ENCODE measurements around the gene C12orf42.

C12orf42 gene

DNA sequence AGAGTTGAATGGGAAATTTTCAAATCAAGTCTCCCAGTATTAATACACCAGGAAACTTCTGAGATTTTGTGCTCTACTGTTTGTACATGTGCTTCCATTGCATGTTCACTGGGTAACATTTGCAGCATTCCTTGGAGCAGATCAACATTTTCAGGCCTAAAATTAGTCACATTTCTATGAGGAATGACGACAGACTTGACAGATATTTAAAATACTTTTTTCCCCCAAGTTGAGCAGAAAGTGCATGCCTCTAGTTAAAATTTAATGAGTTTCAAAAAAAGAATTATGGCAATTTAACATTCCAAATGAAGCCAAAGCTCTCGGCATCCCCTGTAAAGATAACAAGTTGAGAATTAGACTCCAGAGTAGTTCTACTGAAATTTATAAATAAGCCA, 72.3 kb downstream of the C12orf42 start:
- no peak for DNase-seq (ENCODE audit: low read depth)

DNA sequence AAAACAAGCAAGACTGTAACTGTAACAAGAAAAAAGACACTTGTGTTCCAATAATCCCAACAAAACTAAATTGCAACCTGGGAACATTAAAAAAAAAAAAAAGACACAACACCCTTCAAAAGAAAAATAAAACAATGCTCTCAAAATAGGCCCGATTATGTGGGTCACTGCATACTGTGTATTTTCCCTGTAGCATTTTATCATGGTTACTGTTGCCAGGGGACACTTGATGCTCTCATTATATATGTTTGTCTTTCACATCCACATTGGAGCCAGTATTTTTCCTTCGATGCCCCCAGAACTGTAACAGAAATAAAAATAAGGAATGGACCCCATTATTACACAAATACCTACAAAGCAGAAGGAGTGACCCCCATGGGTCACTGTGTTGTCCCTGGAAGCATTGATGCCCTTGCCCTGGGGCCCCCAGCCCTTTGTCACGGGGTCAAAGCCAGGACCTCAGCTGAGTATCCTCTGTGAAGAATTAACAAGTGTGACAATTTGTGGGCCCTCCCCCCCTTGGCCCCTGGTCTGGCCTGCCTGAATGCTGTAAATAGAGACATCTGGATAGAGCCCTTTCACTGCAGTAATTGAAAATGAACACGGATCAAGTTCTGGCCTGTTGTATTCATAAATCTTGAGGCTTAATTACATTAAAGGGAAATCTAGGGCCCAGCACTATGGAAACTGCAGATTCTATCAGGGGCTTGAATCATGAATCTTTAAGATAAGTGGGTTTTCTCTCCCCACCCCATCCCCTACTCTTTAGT, 72.8 kb downstream of the C12orf42 start:
- DNase-seq (ENCODE audit: low read depth): no peak

DNA sequence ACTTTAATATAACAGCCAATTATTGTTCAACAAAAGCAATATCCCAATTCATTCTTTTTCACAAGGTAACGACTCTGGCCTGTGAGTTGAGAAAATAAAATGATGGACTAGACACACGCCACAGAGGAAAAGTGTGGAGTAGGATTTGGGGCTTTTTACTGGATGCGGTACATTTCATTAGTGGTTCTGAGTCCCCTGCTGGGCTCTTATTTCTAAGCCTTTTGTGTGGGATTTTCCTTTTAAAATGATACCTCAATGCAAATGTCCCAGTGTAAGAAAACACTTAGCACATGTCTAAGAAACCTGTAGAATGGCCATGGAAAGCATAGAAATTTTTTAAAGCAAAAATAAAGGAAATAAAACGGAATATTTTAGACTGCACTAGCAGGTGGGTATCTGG, 73.4 kb downstream of the C12orf42 start:
- no peak for DNase-seq (ENCODE audit: low read depth)

DNA sequence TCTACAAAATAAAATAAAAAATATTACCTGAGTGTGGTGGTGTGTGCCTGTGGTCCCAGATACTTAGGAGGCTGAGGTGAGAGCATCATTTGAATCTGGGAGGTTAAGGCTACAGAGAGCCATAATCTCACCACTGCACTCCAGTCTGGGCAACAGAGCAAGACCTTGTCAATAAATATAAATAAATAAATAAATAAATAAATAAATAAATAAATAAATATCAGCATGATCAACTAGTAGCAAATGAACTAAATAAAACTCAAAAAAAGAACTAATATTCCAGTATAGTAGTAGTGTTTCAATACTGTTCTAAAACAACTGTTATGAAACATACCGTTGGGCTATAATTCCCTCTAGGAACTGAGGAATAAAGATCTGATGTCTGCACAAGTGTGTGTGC, 74.4 kb downstream of the C12orf42 start:
- no peak for DNase-seq (ENCODE audit: low read depth)

DNA sequence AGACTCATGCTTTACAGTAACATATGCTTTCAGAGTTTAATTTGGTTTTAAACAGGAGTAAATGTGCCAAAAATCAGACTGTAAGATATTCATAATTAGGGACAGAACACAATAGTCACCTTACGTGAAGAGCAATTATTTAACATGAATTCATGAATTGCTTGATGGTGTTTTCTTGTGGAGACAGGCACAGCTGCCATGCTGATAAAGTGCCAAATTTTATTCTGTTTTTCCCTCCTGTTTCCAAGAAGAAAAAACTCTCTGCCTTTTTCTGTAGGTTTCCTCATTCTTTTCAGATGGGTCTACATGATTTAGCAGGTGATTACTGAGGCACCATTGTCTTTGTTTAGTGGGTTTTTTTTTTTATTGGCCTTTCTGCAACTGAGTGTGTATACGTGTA, 80.1 kb downstream of the C12orf42 start:
- no peak for DNase-seq (ENCODE audit: low read depth)

DNA sequence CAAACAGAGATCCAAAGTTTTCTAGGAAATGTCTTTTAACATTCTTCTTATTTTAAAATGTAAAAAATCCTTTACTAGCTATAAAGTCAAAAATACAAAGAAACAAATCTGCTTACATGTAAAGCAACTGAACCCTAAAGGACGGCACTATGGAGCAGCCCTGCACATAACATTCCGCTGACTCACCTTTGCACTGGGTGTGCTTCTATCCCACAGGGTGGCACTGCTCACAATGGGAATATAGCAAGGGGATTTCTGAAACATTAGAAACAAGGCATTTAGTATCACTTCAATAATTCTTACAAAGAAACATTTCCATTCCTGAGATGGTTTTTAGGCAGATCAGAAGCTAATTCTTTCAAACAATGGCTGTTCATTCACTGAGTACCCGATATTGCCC, 94.3 kb downstream of the C12orf42 start:
- DNase-seq (ENCODE audit: low read depth): no peak

DNA sequence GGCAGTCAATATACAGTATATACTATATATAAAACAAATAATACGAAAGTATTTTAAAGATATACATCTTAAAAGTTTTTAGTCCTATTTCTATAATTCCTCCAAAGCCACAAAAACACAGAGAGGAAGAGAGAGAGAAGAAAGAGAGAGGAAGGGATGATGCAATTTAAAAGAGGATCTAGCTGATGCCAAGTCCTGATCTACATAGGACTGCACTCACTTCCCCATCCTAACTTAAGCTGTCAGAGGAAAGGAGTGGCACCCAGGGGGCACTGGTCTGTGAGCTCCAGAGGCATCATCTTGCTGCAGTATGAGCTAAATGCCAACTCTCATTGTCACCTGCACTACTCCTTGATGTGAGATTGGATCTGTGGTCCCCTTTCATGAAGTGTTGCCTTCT, 95.8 kb downstream of the C12orf42 start:
- DNase-seq (ENCODE audit: low read depth): no peak

DNA sequence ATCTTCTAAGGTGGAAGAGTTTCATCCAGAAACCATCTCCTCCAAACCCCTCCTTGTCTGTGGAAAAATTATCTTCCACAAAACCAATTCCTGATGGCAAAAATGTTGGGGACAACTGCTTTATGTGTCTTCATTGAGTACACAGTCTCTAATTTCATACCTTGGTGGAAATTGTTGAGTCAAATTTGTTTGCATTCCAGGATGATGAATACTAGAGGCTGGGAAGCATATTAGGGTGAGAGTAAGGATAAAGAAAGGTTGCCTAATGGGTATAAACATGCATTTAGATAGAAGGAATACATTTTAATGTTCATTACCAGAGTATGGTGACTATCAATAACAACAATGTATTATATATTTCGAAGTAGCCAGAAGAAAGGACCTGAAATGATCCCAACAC, 98.2 kb downstream of the C12orf42 start:
- no peak for DNase-seq (ENCODE audit: low read depth)

DNA sequence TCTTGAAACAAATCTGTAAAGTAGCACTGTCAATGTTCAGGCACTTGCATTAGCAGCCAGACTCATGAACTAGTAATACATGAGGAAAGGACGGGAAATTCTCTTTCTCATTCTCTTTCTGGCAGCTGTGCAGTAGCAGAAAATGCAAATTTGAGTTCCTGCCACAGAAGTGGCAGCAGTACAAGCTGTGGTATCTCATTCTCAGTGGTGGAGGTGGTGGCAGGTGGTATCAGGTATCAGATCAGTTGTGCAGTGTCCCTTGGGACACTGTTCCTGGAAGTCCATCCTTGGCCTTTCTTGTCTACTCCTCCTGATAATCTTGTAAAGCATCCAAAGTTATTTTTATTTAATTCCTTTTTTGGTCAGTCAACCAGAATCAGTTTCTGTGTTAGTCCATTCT, 103.0 kb downstream of the C12orf42 start:
- DNase-seq (ENCODE audit: low read depth): no peak

DNA sequence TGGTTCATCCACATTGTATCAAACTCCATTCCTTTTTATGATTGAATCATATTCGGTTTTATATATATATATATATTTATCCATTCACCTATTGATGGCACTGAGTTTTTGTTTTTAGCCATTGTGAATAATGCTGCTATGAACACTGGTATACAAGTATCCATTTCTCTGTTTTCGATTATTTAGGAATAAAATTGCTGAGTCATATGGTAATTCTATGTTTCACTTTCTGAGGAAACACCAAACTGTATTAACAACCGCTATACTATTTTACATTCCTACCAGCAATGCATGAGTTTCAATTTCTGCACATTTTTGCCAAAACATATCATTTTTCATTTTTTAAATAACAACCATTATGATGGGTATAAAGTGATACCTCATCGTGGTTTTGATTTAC, 104.7 kb downstream of the C12orf42 start:
- DNase-seq (ENCODE audit: low read depth): no peak

DNA sequence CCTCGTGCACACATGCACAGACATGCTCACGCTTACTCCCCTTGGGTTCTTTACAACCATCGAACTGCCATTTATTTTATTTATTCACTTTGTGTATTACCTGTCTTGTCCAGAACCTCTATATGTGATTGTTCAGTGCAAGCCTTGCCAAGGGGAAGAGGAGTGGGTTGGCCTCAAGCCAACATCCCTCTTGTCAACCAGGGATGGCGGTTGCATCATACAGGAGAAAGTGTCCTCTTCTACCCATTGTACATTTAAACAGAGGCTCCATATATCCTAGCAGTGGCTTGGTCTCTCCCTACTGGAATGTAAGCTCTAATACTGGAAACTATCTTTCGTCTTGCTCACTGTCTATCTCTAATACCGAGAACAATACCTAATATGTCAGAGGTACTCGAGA, 108.4 kb downstream of the C12orf42 start:
- DNase-seq (ENCODE audit: low read depth): no peak

DNA sequence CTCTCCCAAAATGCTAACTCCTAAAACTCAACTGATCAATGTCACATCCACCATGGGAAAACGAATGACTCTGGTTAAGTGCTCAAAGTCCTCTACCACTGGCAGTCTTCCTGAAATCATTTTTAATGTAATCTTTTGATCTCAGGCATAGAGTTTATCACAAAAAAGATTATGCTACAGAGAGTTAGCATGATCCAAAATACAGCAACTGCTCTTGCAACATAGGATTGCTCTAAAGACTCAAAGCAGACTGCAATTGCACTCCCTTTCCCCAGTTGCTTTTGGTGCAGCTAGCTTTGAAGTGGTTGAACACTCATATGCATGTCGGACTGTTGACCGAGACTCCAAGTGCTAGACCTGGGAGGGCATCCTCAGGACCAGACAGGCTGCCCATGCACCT, 109.3 kb downstream of the C12orf42 start:
- no peak for DNase-seq (ENCODE audit: low read depth)

DNA sequence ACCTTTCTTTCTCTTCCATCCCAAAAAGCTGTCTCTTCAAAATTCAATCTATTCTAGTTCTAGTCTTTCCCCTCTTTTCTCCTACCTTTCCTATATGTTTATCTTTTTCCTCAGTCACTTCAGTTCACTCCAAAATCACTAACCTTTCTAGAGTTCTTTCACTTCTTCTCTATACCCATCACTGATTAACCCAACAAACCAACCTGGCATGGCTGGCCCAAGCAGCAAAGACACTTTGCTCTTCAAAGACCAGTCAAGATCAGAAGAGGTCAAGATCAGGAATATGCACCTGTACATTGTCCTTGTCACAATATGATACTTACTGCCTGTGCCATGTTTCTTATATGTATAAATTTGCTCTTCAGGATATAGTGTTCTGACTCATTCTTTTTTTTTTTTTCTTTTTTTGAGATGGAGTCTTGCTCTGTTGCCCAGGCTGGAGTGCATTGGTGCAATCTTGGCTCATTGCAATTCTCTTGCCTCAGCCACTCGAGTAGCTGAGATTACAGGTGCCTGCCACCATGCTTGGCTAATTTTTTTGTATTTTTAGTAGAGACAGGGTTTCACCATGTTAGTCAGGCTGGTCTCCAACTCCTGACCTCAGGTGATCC, 112.9 kb downstream of the C12orf42 start:
- DNase-seq (ENCODE audit: low read depth): no peak

DNA sequence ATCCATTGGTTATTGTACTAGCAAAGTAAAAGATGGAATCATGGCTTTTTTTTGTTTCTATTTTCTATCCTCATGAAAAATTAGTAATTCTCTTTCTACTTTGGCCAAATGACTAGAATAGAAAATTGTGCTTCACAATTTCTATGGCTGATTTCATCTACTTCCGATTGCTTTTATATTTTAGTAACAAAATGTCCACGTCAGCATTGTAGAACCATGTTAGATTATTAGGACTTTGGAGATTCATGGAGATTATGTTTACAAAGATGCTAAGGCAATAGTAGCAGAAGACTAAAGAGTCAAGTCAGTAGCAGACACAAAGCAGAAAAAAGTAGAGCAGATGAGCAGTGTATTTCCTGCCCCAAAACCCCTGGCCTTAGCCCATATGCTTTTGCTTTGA, 113.6 kb downstream of the C12orf42 start:
- no peak for DNase-seq (ENCODE audit: low read depth)

DNA sequence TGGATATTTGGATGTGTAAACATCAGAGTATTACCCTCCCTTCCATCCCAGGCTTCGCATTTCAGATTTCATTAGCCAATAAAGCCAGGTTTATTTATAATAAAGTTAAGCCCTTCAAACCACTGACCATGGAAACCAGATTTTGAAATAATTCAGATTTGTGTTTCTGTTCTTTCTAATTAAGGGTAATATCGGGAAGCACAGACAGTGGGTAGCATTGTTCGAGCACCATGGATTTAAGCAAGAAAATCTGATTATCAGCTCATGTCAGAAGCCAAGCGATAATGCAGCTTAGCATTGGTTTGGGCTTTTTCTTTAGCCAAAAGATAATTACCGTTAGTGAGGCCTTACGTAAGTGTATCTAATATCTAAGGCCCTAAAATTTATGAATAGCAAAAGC, 116.1 kb downstream of the C12orf42 start:
- DNase-seq (ENCODE audit: low read depth): no peak

DNA sequence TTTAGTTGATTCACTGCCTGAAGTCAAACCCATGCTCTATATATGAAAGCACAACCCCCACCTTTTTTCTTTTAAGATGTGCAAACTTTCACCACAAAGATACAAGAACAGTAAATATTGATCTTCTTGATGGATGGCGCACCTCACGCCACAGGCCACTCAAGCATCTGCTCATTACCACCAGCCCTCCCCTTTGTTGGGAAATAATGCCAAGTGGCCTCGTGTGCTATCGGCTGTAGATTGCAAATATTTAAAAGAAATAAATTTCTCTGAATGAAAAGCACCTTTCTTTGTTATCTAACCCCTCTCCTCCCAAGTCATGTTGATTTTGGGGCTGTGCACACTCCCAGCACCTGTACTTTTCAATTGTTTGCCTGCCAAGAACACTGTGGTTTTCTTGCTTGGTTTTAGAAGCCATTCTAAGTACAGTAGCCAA, 122.7 kb downstream of the C12orf42 start:
- DNase-seq (ENCODE audit: low read depth): no peak

DNA sequence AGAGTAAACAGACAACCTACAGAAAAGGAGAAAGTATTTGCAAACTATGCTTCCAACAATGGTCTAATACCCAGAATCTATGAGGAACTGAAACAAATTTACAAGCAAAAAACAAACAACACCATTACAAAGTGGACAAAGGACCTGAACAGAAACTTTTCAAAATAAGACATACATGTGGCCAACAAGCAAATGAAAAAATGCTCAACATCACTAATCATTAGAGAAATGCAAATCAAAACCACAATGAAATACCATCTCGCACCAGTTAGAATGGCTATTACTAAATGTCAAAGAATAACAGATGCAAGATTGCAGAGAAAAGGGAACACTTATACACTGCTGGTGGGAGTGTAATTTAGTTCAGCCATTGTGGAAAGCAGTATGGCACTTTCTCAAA, 125.8 kb downstream of the C12orf42 start:
- DNase-seq (ENCODE audit: low read depth): no peak

DNA sequence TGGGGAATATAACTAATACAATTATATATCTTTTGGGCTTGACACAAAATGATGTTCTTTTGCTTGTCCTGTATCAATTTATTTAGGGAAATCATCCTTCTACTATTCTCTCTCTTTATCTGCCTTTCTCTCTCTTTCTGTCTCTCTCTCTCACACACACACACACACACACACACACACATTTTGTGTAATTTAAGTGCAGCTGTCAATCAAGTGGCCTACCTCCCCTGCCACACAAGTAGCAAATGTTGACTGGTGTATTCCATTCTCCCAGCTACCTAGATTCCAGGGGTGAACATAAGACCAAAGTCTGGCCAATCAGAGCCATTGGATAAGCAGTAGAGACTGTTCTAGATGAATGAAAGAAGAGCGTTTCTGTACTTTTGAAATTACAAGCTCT, 127.6 kb downstream of the C12orf42 start:
- no peak for DNase-seq (ENCODE audit: low read depth)

DNA sequence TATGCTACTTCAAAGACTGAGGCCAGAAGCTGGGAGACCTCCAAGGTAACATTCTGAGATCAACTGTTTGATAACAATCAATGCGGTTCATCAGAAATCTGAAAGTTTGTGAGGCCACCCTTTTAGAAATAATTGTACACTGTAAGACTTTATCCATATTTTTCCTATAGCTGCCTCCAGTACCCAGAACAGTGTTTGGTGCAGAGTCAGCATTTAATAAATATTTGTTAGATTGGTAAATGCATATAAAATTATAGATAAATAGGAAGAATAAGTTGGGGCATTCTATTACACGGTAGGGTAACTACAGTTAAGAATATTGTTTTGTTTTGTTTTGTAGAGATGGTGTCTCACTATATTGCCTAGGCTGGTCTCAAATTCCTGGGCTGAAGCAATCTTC, 141.4 kb downstream of the C12orf42 start:
- no peak for DNase-seq (ENCODE audit: low read depth)

DNA sequence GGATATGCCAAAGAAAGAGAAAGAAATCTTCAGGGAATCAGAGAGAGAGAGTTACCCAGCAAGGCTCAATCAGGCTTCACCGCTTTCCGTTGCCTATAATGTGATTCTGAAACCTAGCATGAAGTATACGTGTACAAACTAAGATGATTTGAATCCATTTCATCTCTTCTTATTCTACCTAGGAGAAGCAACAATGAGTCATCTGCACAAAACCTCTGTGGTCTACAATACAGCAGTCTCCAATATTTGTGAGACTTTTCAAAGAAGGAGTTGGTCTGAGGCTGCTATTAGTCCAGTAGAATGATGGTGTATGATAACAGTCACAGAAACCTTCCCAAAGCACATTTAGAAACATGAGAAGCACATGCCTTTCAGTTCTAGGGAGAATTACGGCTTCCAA, 141.9 kb downstream of the C12orf42 start:
- no peak for DNase-seq (ENCODE audit: low read depth)

DNA sequence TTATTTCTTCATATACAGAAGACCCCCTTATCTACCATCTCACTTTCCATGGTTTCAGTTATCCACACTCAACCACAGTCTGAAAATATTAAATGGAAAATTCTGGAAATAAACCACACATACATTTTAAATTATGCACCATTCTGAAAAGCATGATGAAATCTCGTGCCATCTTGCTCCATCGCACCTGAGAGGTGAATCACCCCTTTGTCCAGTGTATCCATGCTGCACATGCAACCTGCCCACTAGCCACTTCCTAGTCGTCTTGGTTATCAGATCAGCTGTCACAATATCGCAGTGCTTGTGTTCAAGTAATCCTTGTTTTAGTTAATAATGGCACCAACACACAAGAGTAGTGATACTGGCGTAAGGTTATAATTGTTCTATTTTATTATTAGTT, 145.7 kb downstream of the C12orf42 start:
- no peak for DNase-seq (ENCODE audit: low read depth)

DNA sequence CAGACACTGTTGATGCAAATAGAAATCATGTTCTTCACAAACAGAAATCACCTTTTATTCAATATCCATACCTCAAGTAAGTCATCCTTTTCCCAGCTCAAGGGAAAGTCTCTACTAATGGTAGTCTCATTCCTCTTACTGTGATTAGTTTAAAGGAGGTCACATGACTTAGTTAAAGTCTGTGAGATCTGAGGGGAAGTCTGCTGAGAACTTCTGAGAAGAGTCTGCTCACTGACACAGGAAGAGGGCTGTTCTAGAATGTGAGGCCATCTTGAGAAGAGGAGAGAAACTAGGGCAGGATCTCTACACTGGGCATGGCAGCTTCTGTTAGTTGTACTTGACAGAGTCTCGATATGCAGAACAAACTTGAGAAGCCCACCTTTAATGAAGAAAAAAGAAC, 146.8 kb downstream of the C12orf42 start:
- no peak for DNase-seq (ENCODE audit: low read depth)

DNA sequence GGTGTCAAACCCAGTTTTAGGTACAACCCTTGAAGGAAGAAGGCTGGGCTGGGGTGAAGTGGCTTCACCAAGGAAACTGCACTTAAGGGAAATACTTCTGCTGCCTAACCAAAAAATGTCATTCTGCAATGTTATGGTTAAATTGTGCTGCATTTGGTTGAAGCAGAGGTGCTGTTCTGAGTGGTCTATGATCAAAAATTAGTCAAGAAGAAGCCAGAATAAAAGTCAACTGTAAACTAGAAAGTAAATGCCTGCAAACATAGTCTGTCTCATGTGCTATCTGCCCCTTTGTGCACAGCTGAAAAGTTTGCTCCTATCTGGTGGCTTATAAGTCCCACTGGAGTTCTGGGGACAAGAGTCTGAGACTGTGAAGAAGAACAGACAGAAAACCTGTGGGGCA, 158.8 kb downstream of the C12orf42 start:
- DNase-seq (ENCODE audit: low read depth): no peak

DNA sequence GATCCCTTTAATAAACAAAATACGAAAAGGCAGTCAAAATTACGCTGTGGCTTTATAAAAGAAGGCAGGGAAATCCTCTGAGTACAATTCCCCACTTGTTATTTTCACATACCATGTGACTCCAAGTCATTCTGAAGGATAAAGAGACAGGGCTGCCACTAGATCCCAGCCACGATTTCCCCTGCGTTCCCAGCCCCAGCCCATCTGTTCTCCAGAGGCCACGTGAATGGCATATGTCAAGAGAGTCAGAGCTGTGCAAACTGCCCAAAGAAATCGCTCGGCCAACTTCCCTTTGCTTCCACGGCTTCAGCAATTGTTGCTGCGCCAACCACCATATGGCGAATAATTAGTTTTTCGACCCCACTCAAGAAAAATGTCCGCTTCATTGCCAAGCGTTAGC, 161.3 kb downstream of the C12orf42 start:
- no peak for DNase-seq (ENCODE audit: low read depth)
